ENCODE measurements around the gene GYPC.

- no peak for TF ChIP-seq POLR2A (IDR thresholded peaks at IDR 0.05)
- TF ChIP-seq POLR2AphosphoS5 (IDR thresholded peaks at IDR 0.05), result no peak
- no peak for TF ChIP-seq CTCF (IDR thresholded peaks at IDR 0.05)
Observed at GRCh38 chr2:126699018-126699417, 43.1 kb downstream of the GYPC start.
